PC-9 (cell line): Measurements from ENCODE around the gene DAPK2.

Experiments
- EZH2 ChIP-seq: fragments of 200-600 bp; sonication (generic); IDR thresholded peaks from 2 replicates; pipeline ENCODE4 v1.8.0; 2017; ENCODE audit warnings: antibody characterized with exemption, low read depth
- TF ChIP-seq, protein P1 (sequence below): fragments of 200-600 bp; sonication (generic); conservative IDR thresholded peaks from 2 replicates; pipeline ENCODE4 v1.6.1; 2017; ENCODE audit warnings: mixed run types, antibody characterized with exemption, mild to moderate bottlenecking, moderate library complexity

DNA sequence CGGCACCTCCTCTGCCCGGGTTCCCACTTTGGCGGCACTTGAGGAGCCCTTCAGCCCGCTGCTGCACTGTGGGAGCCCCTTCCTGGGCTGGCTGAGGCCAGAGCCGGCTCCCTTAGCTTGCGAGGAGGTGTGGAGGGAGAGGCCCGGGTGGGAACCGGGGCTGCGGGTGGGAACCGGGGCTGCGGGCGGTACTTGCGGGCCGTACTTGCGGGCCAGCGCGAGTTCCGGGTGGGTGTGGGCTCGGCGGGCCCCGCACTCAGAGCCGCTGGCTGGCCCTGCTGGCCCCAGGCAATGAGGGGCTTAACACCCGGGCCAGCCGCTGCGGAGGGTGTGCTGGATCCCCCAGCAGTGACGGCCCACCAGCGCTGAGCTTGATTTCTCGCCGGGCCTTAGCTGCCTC lies 14.4 kb upstream of the DAPK2 start:
- TF ChIP-seq, protein P1, sequence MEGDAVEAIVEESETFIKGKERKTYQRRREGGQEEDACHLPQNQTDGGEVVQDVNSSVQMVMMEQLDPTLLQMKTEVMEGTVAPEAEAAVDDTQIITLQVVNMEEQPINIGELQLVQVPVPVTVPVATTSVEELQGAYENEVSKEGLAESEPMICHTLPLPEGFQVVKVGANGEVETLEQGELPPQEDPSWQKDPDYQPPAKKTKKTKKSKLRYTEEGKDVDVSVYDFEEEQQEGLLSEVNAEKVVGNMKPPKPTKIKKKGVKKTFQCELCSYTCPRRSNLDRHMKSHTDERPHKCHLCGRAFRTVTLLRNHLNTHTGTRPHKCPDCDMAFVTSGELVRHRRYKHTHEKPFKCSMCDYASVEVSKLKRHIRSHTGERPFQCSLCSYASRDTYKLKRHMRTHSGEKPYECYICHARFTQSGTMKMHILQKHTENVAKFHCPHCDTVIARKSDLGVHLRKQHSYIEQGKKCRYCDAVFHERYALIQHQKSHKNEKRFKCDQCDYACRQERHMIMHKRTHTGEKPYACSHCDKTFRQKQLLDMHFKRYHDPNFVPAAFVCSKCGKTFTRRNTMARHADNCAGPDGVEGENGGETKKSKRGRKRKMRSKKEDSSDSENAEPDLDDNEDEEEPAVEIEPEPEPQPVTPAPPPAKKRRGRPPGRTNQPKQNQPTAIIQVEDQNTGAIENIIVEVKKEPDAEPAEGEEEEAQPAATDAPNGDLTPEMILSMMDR: no peak
- no peak for TF ChIP-seq EZH2
